DOHH2 (cell line): Measurements from ENCODE around the gene SNCG.

Experiments used
- EZH2phosphoT487 ChIP-seq: fragments of 200-600 bp; sonication (generic); IDR thresholded peaks from 2 replicates; pipeline ENCODE4 v1.6.1; 2017; ENCODE audit warnings: borderline replicate concordance, mild to moderate bottlenecking, antibody characterized with exemption, low read length, moderate library complexity, mixed read lengths
- TF ChIP-seq, protein P1 (sequence below): fragments of 200-600 bp; sonication (generic); IDR thresholded peaks from one replicate; pipeline ENCODE4 v1.5.1; 2014; ENCODE audit warnings: antibody characterized with exemption, mild to moderate bottlenecking, low read depth, low read length; ENCODE audit not compliant: poor library complexity, severe bottlenecking

DNA sequence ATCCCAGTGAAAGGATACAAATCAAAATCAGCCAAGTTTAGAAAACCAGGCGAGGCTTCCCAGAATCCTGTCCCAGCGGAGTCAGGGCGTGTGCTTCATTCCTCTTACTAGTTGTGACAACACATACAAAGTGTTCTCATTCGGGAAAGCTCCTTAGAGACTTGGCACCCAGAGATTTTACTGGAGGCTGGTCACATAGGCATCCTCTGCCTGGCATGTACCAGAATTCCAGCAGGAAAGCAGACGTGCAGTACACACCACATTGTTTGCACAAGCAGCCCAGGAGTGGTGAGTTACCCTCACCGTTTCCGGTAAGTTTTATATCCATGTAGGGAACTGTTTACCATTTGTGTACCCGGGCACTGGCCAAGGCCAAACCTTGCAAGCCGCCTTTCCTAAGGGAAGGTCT lies 35.8 kb upstream of the SNCG start:
- TF ChIP-seq, protein P1, sequence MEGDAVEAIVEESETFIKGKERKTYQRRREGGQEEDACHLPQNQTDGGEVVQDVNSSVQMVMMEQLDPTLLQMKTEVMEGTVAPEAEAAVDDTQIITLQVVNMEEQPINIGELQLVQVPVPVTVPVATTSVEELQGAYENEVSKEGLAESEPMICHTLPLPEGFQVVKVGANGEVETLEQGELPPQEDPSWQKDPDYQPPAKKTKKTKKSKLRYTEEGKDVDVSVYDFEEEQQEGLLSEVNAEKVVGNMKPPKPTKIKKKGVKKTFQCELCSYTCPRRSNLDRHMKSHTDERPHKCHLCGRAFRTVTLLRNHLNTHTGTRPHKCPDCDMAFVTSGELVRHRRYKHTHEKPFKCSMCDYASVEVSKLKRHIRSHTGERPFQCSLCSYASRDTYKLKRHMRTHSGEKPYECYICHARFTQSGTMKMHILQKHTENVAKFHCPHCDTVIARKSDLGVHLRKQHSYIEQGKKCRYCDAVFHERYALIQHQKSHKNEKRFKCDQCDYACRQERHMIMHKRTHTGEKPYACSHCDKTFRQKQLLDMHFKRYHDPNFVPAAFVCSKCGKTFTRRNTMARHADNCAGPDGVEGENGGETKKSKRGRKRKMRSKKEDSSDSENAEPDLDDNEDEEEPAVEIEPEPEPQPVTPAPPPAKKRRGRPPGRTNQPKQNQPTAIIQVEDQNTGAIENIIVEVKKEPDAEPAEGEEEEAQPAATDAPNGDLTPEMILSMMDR: no peak
- TF ChIP-seq EZH2phosphoT487: no peak
